ENCODE data around the gene TFEB. TPM values are rescaled to one million over a fixed set of nuclear protein-coding genes. Genes with fewer than 3 reads are reported as not detected.

TFEB gene
- total RNA-seq, 3 donors from 2014 or later = 15.7 to 20.6 (median 18.4) TPM

GRCh38 chr6:41730531-41731436 lies 4.6 kb downstream of the TFEB start:
- peaks cover 4 to 14% of the 10 kb centered on the region in 2 donors for H3K4me1 ChIP-seq
- TF ChIP-seq CTCF (IDR thresholded peaks at IDR 0.05) (no peak), POLR2AphosphoS5 (IDR thresholded peaks at IDR 0.05) (no peak), POLR2A (IDR thresholded peaks at IDR 0.05) (no peak)
- H3K9me3 ChIP-seq = no peaks in the 10 kb centered on the region
- intact Hi-C loops (cut with DNase I; ENCODE audit: low total_unique reads) = no loop called here
- H3K4me3 ChIP-seq = peak overlapping the region in 1 of 3 donors; percentile 11
- H3K27ac ChIP-seq = peak overlapping the region in 1 of 2 donors; percentile 25
- DNase-seq (ENCODE audit: low spot score in 2 of 2) = no peak
- H3K36me3 ChIP-seq = no peaks in the 10 kb centered on the region
- H3K27me3 ChIP-seq = no peaks in the 10 kb centered on the region

- DNase-seq (ENCODE audit: low spot score in 2 of 2) = no peak
These were observed 5.8 kb downstream of the TFEB start for GRCh38 chr6:41729624-41730023.

GRCh38 chr6:41728954-41729353 lies 6.5 kb downstream of the TFEB start:
- TF ChIP-seq CTCF (IDR thresholded peaks at IDR 0.05) (no peak), POLR2A (IDR thresholded peaks at IDR 0.05) (no peak), POLR2AphosphoS5 (IDR thresholded peaks at IDR 0.05) (no peak)
- Histone ChIP-seq H3K36me3 (no peaks in the 10 kb centered on the region), H3K27me3 (no peaks in the 10 kb centered on the region), H3K4me1 (peaks cover 8 to 15% of the 10 kb centered on the region in 2 donors), H3K9me3 (no peaks in the 10 kb centered on the region), H3K27ac (peak overlapping the region; percentile 82 to 84), H3K4me3 (no peak overlapping the region)
- no peak for DNase-seq (ENCODE audit: low spot score in 2 of 2)
- intact Hi-C loops (cut with DNase I; ENCODE audit: low total_unique reads) = no loop called here

More at GRCh38 chr6:41729624-41730023, 5.8 kb downstream of the TFEB start:
- Histone ChIP-seq H3K9me3 (no peaks in the 10 kb centered on the region), H3K27me3 (no peaks in the 10 kb centered on the region), H3K27ac (peak overlapping the region in 1 of 2 donors; percentile 82), H3K36me3 (no peaks in the 10 kb centered on the region), H3K4me3 (no peak overlapping the region), H3K4me1 (peaks cover 7 to 14% of the 10 kb centered on the region in 2 donors)
- intact Hi-C loops (cut with DNase I; ENCODE audit: low total_unique reads) = no loop called here
- no peak for TF ChIP-seq POLR2A (IDR thresholded peaks at IDR 0.05)
- TF ChIP-seq CTCF (IDR thresholded peaks at IDR 0.05) = no peak
- TF ChIP-seq POLR2AphosphoS5 (IDR thresholded peaks at IDR 0.05) = no peak

- no peaks in the 10 kb centered on the region for H3K27me3 ChIP-seq
- intact Hi-C loops (cut with DNase I; ENCODE audit: low total_unique reads) = no loop called here
- DNase-seq (ENCODE audit: low spot score in 2 of 2) = peak in 1 of 2 donors; percentile 71
- peaks cover 12 to 18% of the 10 kb centered on the region in 2 donors for H3K4me1 ChIP-seq
- peak overlapping the region in 1 of 3 donors; percentile 31 for H3K4me3 ChIP-seq
- peak overlapping the region; percentile 82 to 84 for H3K27ac ChIP-seq
- no peaks in the 10 kb centered on the region for H3K36me3 ChIP-seq
- TF ChIP-seq POLR2AphosphoS5 (IDR thresholded peaks at IDR 0.05) (no peak), POLR2A (IDR thresholded peaks at IDR 0.05) (no peak), CTCF (IDR thresholded peaks at IDR 0.05) (no peak)
- H3K9me3 ChIP-seq = no peaks in the 10 kb centered on the region
These were observed 7.1 kb downstream of the TFEB start for GRCh38 chr6:41728073-41728936.
